ENCODE results near the gene GAST. TPM values are rescaled to one million over a fixed set of nuclear protein-coding genes. Genes with fewer than 3 reads are reported as not detected.

The GAST gene
- total and polyA plus RNA-seq, 2 of the 13 experiments (the other 11 are each of a cell fraction or from before 2014, with no cell fraction given): 0.32 to 0.42 TPM

DNA sequence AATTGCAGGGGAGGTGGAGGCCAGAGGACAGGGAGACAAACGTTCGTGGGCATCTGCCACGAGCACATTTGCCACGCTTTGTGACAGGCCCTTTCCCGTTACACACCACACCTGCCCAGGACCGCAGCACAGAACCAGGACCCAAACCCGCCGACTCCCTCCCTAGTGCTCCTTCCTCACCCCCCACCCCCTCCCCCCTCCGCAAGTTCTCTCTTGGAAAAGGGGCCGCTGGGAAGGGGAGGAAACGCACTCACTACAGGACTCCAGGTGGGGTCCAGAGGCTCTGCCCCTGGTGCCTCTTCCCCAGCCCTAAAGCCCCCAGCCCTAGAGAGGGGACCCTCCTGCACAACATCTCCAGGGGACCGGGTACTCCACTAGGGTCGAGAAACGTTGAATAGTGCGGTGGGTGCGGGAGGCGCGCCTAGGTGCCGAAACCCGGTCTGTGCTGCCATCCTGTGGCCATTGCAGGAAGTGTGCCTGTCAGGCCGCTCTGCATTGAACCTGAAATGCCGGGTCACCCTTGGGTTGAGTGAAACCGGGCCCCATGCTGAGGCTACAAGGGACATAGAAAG lies 45.3 kb upstream of the GAST start (continued):
- TF ChIP-seq, protein P1, sequence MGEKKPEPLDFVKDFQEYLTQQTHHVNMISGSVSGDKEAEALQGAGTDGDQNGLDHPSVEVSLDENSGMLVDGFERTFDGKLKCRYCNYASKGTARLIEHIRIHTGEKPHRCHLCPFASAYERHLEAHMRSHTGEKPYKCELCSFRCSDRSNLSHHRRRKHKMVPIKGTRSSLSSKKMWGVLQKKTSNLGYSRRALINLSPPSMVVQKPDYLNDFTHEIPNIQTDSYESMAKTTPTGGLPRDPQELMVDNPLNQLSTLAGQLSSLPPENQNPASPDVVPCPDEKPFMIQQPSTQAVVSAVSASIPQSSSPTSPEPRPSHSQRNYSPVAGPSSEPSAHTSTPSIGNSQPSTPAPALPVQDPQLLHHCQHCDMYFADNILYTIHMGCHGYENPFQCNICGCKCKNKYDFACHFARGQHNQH (CRISPR knock-in tag; IDR thresholded peaks at IDR 0.05): no peak
- TF ChIP-seq ZNF24 (IDR thresholded peaks at IDR 0.05) (no peak), MTF1 (CRISPR knock-in tag; IDR thresholded peaks at IDR 0.05) (no peak), NPAS2 (CRISPR knock-in tag; IDR thresholded peaks at IDR 0.05; ENCODE audit: borderline replicate concordance) (no peak), ZNF761 (CRISPR knock-in tag; conservative IDR thresholded peaks at IDR 0.05) (no peak), ZSCAN31 (CRISPR knock-in tag; IDR thresholded peaks at IDR 0.05; ENCODE audit: low read depth) (no peak), SP2 (CRISPR knock-in tag; IDR thresholded peaks at IDR 0.05) (no peak), ZFP36L1 (CRISPR knock-in tag; IDR thresholded peaks at IDR 0.05) (no peak), KDM2A (CRISPR knock-in tag; IDR thresholded peaks at IDR 0.05; ENCODE audit: borderline replicate concordance, low read depth) (peak; percentile 62; the same call in 1 of the 2 replicates), ZNF709 (CRISPR knock-in tag; IDR thresholded peaks at IDR 0.05) (no peak), ISX (CRISPR knock-in tag; conservative IDR thresholded peaks at IDR 0.05) (no peak), ELF4 (CRISPR knock-in tag; IDR thresholded peaks at IDR 0.05; ENCODE audit: borderline replicate concordance) (no peak)
- TF ChIP-seq, protein P2, sequence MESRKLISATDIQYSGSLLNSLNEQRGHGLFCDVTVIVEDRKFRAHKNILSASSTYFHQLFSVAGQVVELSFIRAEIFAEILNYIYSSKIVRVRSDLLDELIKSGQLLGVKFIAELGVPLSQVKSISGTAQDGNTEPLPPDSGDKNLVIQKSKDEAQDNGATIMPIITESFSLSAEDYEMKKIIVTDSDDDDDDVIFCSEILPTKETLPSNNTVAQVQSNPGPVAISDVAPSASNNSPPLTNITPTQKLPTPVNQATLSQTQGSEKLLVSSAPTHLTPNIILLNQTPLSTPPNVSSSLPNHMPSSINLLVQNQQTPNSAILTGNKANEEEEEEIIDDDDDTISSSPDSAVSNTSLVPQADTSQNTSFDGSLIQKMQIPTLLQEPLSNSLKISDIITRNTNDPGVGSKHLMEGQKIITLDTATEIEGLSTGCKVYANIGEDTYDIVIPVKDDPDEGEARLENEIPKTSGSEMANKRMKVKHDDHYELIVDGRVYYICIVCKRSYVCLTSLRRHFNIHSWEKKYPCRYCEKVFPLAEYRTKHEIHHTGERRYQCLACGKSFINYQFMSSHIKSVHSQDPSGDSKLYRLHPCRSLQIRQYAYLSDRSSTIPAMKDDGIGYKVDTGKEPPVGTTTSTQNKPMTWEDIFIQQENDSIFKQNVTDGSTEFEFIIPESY (CRISPR knock-in tag; IDR thresholded peaks at IDR 0.05): no peak
- TF ChIP-seq, protein P3, sequence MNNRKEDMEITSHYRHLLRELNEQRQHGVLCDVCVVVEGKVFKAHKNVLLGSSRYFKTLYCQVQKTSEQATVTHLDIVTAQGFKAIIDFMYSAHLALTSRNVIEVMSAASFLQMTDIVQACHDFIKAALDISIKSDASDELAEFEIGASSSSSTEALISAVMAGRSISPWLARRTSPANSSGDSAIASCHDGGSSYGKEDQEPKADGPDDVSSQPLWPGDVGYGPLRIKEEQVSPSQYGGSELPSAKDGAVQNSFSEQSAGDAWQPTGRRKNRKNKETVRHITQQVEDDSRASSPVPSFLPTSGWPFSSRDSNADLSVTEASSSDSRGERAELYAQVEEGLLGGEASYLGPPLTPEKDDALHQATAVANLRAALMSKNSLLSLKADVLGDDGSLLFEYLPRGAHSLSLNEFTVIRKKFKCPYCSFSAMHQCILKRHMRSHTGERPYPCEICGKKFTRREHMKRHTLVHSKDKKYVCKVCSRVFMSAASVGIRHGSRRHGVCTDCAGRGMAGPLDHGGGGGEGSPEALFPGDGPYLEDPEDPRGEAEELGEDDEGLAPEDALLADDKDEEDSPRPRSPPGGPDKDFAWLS (CRISPR knock-in tag; IDR thresholded peaks at IDR 0.05; ENCODE audit: borderline replicate concordance): no peak
- TF ChIP-seq, protein P4, sequence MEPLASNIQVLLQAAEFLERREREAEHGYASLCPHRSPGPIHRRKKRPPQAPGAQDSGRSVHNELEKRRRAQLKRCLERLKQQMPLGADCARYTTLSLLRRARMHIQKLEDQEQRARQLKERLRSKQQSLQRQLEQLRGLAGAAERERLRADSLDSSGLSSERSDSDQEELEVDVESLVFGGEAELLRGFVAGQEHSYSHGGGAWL (CRISPR knock-in tag; IDR thresholded peaks at IDR 0.05): no peak
- TF ChIP-seq, protein P5, sequence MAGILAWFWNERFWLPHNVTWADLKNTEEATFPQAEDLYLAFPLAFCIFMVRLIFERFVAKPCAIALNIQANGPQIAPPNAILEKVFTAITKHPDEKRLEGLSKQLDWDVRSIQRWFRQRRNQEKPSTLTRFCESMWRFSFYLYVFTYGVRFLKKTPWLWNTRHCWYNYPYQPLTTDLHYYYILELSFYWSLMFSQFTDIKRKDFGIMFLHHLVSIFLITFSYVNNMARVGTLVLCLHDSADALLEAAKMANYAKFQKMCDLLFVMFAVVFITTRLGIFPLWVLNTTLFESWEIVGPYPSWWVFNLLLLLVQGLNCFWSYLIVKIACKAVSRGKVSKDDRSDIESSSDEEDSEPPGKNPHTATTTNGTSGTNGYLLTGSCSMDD (CRISPR knock-in tag; IDR thresholded peaks at IDR 0.05): no peak
- TF ChIP-seq, protein P6, sequence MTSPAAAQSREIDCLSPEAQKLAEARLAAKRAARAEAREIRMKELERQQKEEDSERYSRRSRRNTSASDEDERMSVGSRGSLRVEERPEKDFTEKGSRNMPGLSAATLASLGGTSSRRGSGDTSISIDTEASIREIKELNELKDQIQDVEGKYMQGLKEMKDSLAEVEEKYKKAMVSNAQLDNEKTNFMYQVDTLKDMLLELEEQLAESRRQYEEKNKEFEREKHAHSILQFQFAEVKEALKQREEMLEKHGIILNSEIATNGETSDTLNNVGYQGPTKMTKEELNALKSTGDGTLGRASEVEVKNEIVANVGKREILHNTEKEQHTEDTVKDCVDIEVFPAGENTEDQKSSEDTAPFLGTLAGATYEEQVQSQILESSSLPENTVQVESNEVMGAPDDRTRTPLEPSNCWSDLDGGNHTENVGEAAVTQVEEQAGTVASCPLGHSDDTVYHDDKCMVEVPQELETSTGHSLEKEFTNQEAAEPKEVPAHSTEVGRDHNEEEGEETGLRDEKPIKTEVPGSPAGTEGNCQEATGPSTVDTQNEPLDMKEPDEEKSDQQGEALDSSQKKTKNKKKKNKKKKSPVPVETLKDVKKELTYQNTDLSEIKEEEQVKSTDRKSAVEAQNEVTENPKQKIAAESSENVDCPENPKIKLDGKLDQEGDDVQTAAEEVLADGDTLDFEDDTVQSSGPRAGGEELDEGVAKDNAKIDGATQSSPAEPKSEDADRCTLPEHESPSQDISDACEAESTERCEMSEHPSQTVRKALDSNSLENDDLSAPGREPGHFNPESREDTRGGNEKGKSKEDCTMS (CRISPR knock-in tag; conservative IDR thresholded peaks at IDR 0.05): no peak
- TF ChIP-seq, protein P7, sequence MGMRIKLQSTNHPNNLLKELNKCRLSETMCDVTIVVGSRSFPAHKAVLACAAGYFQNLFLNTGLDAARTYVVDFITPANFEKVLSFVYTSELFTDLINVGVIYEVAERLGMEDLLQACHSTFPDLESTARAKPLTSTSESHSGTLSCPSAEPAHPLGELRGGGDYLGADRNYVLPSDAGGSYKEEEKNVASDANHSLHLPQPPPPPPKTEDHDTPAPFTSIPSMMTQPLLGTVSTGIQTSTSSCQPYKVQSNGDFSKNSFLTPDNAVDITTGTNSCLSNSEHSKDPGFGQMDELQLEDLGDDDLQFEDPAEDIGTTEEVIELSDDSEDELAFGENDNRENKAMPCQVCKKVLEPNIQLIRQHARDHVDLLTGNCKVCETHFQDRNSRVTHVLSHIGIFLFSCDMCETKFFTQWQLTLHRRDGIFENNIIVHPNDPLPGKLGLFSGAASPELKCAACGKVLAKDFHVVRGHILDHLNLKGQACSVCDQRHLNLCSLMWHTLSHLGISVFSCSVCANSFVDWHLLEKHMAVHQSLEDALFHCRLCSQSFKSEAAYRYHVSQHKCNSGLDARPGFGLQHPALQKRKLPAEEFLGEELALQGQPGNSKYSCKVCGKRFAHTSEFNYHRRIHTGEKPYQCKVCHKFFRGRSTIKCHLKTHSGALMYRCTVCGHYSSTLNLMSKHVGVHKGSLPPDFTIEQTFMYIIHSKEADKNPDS (CRISPR knock-in tag; IDR thresholded peaks at IDR 0.05): no peak

Measured in HepG2 (cell line).